ENCODE data around the gene POT1.

POT1 gene

GRCh38 chr7:124779620-124780019 lies 150.0 kb downstream of the POT1 start:
- no peak for TF ChIP-seq SP1 (IDR thresholded peaks at IDR 0.05)
- TF ChIP-seq TARDBP (IDR thresholded peaks at IDR 0.05): no peak
- no peak for TF ChIP-seq LEF1 (IDR thresholded peaks at IDR 0.05; ENCODE audit: borderline replicate concordance)
- no peak for TF ChIP-seq NFRKB (IDR thresholded peaks at IDR 0.05)
- no peak for TF ChIP-seq ARNT (IDR thresholded peaks at IDR 0.05)
- TF ChIP-seq SUZ12 (IDR thresholded peaks at IDR 0.05): no peak
- no peak for TF ChIP-seq L3MBTL2 (conservative IDR thresholded peaks at IDR 0.05)
- TF ChIP-seq BHLHE40 (IDR thresholded peaks at IDR 0.05; ENCODE audit: borderline replicate concordance): no peak
- no peak for TF ChIP-seq PKNOX1 (IDR thresholded peaks at IDR 0.05)
- no peak for TF ChIP-seq FOXA1 (IDR thresholded peaks at IDR 0.05)
- no peak for TF ChIP-seq CTBP1 (IDR thresholded peaks at IDR 0.05; ENCODE audit: borderline replicate concordance)
- no peak for TF ChIP-seq HDGF (IDR thresholded peaks at IDR 0.05; ENCODE audit: borderline replicate concordance)
- no peak for TF ChIP-seq FOXM1 (IDR thresholded peaks at IDR 0.05; ENCODE audit: borderline replicate concordance)
- TF ChIP-seq ELF4 (IDR thresholded peaks at IDR 0.05): no peak
- TF ChIP-seq FOXK2 (IDR thresholded peaks at IDR 0.05): no peak
- no peak for TF ChIP-seq ZNF384 (IDR thresholded peaks at IDR 0.05)
- ChIA-PET CTCF (no interaction called here), POLR2A (no interaction called here)
- DNase-seq (ENCODE audit: extremely low spot score): no peak

GRCh38 chr7:124779194-124779593 lies 150.4 kb downstream of the POT1 start:
- POLR2A ChIA-PET: no interaction called here
- CTCF ChIA-PET: no interaction called here
- DNase-seq (ENCODE audit: extremely low spot score): no peak
- no peak for TF ChIP-seq LEF1 (IDR thresholded peaks at IDR 0.05; ENCODE audit: borderline replicate concordance)
- no peak for TF ChIP-seq ZNF384 (IDR thresholded peaks at IDR 0.05)
- TF ChIP-seq FOXA1 (IDR thresholded peaks at IDR 0.05): no peak
- TF ChIP-seq CTBP1 (IDR thresholded peaks at IDR 0.05; ENCODE audit: borderline replicate concordance): no peak
- TF ChIP-seq SP1 (IDR thresholded peaks at IDR 0.05): no peak
- TF ChIP-seq FOXM1 (IDR thresholded peaks at IDR 0.05; ENCODE audit: borderline replicate concordance): no peak
- TF ChIP-seq L3MBTL2 (conservative IDR thresholded peaks at IDR 0.05): no peak
- TF ChIP-seq NFRKB (IDR thresholded peaks at IDR 0.05): no peak
- no peak for TF ChIP-seq PKNOX1 (IDR thresholded peaks at IDR 0.05)
- no peak for TF ChIP-seq SUZ12 (IDR thresholded peaks at IDR 0.05)
- no peak for TF ChIP-seq TARDBP (IDR thresholded peaks at IDR 0.05)
- no peak for TF ChIP-seq ARNT (IDR thresholded peaks at IDR 0.05)
- TF ChIP-seq FOXK2 (IDR thresholded peaks at IDR 0.05): no peak
- TF ChIP-seq BHLHE40 (IDR thresholded peaks at IDR 0.05; ENCODE audit: borderline replicate concordance): no peak
- no peak for TF ChIP-seq ELF4 (IDR thresholded peaks at IDR 0.05)
- no peak for TF ChIP-seq HDGF (IDR thresholded peaks at IDR 0.05; ENCODE audit: borderline replicate concordance)

- POLR2A ChIA-PET: no interaction called here
- no peak for TF ChIP-seq SUZ12 (IDR thresholded peaks at IDR 0.05)
- TF ChIP-seq HDGF (IDR thresholded peaks at IDR 0.05; ENCODE audit: borderline replicate concordance): no peak
- no peak for TF ChIP-seq TARDBP (IDR thresholded peaks at IDR 0.05)
- no peak for TF ChIP-seq L3MBTL2 (conservative IDR thresholded peaks at IDR 0.05)
- no peak for TF ChIP-seq FOXA1 (IDR thresholded peaks at IDR 0.05)
- no peak for TF ChIP-seq FOXM1 (IDR thresholded peaks at IDR 0.05; ENCODE audit: borderline replicate concordance)
- TF ChIP-seq BHLHE40 (IDR thresholded peaks at IDR 0.05; ENCODE audit: borderline replicate concordance): no peak
- no peak for TF ChIP-seq CTBP1 (IDR thresholded peaks at IDR 0.05; ENCODE audit: borderline replicate concordance)
- no peak for TF ChIP-seq ARNT (IDR thresholded peaks at IDR 0.05)
- TF ChIP-seq SP1 (IDR thresholded peaks at IDR 0.05): no peak
- TF ChIP-seq ZNF384 (IDR thresholded peaks at IDR 0.05): no peak
- no peak for TF ChIP-seq PKNOX1 (IDR thresholded peaks at IDR 0.05)
- TF ChIP-seq ELF4 (IDR thresholded peaks at IDR 0.05): no peak
- no peak for TF ChIP-seq FOXK2 (IDR thresholded peaks at IDR 0.05)
- no peak for TF ChIP-seq LEF1 (IDR thresholded peaks at IDR 0.05; ENCODE audit: borderline replicate concordance)
- TF ChIP-seq NFRKB (IDR thresholded peaks at IDR 0.05): no peak
- CTCF ChIA-PET: interaction anchor here (1.3 kb wide), 1 partner anchor 8 kb away, joined by 6 read pairs; no protein-coding TSS in a partner anchor
- no peak for DNase-seq (ENCODE audit: extremely low spot score)
These were observed 152.4 kb downstream of the POT1 start for GRCh38 chr7:124777268-124777667.

GRCh38 chr7:124776153-124776552 lies 153.5 kb downstream of the POT1 start:
- CTCF ChIA-PET: interaction anchor here (0.7 to 1.3 kb wide), 2 partner anchors 8 to 9 kb away, joined by 3 to 6 read pairs; no protein-coding TSS in a partner anchor
- no peak for TF ChIP-seq FOXK2 (IDR thresholded peaks at IDR 0.05)
- TF ChIP-seq TARDBP (IDR thresholded peaks at IDR 0.05): no peak
- no peak for TF ChIP-seq ELF4 (IDR thresholded peaks at IDR 0.05)
- TF ChIP-seq FOXA1 (IDR thresholded peaks at IDR 0.05): no peak
- no peak for TF ChIP-seq L3MBTL2 (conservative IDR thresholded peaks at IDR 0.05)
- no peak for TF ChIP-seq HDGF (IDR thresholded peaks at IDR 0.05; ENCODE audit: borderline replicate concordance)
- no peak for TF ChIP-seq SUZ12 (IDR thresholded peaks at IDR 0.05)
- no peak for TF ChIP-seq NFRKB (IDR thresholded peaks at IDR 0.05)
- no peak for TF ChIP-seq ARNT (IDR thresholded peaks at IDR 0.05)
- no peak for TF ChIP-seq SP1 (IDR thresholded peaks at IDR 0.05)
- TF ChIP-seq BHLHE40 (IDR thresholded peaks at IDR 0.05; ENCODE audit: borderline replicate concordance): no peak
- TF ChIP-seq CTBP1 (IDR thresholded peaks at IDR 0.05; ENCODE audit: borderline replicate concordance): no peak
- no peak for TF ChIP-seq LEF1 (IDR thresholded peaks at IDR 0.05; ENCODE audit: borderline replicate concordance)
- TF ChIP-seq PKNOX1 (IDR thresholded peaks at IDR 0.05): no peak
- TF ChIP-seq FOXM1 (IDR thresholded peaks at IDR 0.05; ENCODE audit: borderline replicate concordance): no peak
- DNase-seq (ENCODE audit: extremely low spot score): no peak
- POLR2A ChIA-PET: no interaction called here

- CTCF ChIA-PET: no interaction called here
- DNase-seq (ENCODE audit: extremely low spot score): no peak
- TF ChIP-seq HDGF (IDR thresholded peaks at IDR 0.05; ENCODE audit: borderline replicate concordance): no peak
- no peak for TF ChIP-seq PKNOX1 (IDR thresholded peaks at IDR 0.05)
- no peak for TF ChIP-seq FOXA1 (IDR thresholded peaks at IDR 0.05)
- TF ChIP-seq L3MBTL2 (conservative IDR thresholded peaks at IDR 0.05): no peak
- no peak for TF ChIP-seq BHLHE40 (IDR thresholded peaks at IDR 0.05; ENCODE audit: borderline replicate concordance)
- TF ChIP-seq ELF4 (IDR thresholded peaks at IDR 0.05): no peak
- no peak for TF ChIP-seq FOXM1 (IDR thresholded peaks at IDR 0.05; ENCODE audit: borderline replicate concordance)
- POLR2A ChIA-PET: no interaction called here
These were observed 154.2 kb downstream of the POT1 start for GRCh38 chr7:124775422-124775821.

Measured in HEK293T (cell line).